SKM-1 treated with dmso at 0.1 percent for 144 hours (cell line): Measurements from ENCODE around the gene MB21D2.
A peak's percentile ranks its signal among the peaks of the same experiment; 100 is the strongest.
"Not testable (repeated sequence)": the region's sequence is repeated elsewhere in the genome, so short reads cannot be mapped to it uniquely, and the experiment has no call there.

ENCODE experiments used
- DNase-seq: peaks from one replicate; lab custom pipeline; 2025; ENCODE audit not compliant: unreplicated experiment; lab: John Stamatoyannopoulos, UW

The MB21D2 gene

GRCh38 chr3:192862408-192863090 lies 55.1 kb downstream of the MB21D2 start:
- no peak for DNase-seq

- DNase-seq = no peak
Measured at GRCh38 chr3:192861972-192862371, 55.7 kb downstream of the MB21D2 start.

GRCh38 chr3:192860454-192860853 lies 57.2 kb downstream of the MB21D2 start:
- no peak for DNase-seq

- DNase-seq = no peak
Measured at GRCh38 chr3:192858849-192859585, 58.6 kb downstream of the MB21D2 start.

GRCh38 chr3:192857260-192857661 lies 60.4 kb downstream of the MB21D2 start:
- no peak for DNase-seq

- DNase-seq = no peak
Measured at GRCh38 chr3:192855434-192855833, 62.2 kb downstream of the MB21D2 start.

- peak; percentile 63 for DNase-seq
Measured at GRCh38 chr3:192851821-192852372, 65.8 kb downstream of the MB21D2 start.

- DNase-seq = no peak
Measured at GRCh38 chr3:192850451-192850981, 67.1 kb downstream of the MB21D2 start.

GRCh38 chr3:192849821-192850220 lies 67.8 kb downstream of the MB21D2 start:
- not testable (repeated sequence) for DNase-seq

- no peak for DNase-seq
Measured at GRCh38 chr3:192848371-192849233, 69.1 kb downstream of the MB21D2 start.

- no peak for DNase-seq
Measured at GRCh38 chr3:192847941-192848340, 69.7 kb downstream of the MB21D2 start.

GRCh38 chr3:192845526-192845855 lies 72.2 kb downstream of the MB21D2 start:
- DNase-seq = no peak

GRCh38 chr3:192844836-192845525 lies 72.7 kb downstream of the MB21D2 start:
- DNase-seq = no peak

GRCh38 chr3:192844486-192844765 lies 73.2 kb downstream of the MB21D2 start:
- DNase-seq = no peak

- DNase-seq = no peak
Measured at GRCh38 chr3:192843723-192844485, 73.8 kb downstream of the MB21D2 start.

GRCh38 chr3:192843119-192843518 lies 74.5 kb downstream of the MB21D2 start:
- DNase-seq = no peak

GRCh38 chr3:192842711-192843110 lies 74.9 kb downstream of the MB21D2 start:
- DNase-seq = no peak

GRCh38 chr3:192842138-192842537 lies 75.5 kb downstream of the MB21D2 start:
- DNase-seq = no peak

GRCh38 chr3:192841428-192841827 lies 76.2 kb downstream of the MB21D2 start:
- no peak for DNase-seq
